Muscle layer of duodenum (tissue), 2 donors: ENCODE results near the gene CPED1.
"Not testable (repeated sequence)": the region's sequence is repeated elsewhere in the genome, so short reads cannot be mapped to it uniquely, and the experiment has no call there.

Experiments used
- H3K27ac ChIP-seq: one replicate; pipeline ENCODE4 v1.7.0; 2013; ENCODE audit warnings: mild to moderate bottlenecking, low read length
- H3K27me3 ChIP-seq: one replicate; pipeline ENCODE4 v1.7.0; 2013; ENCODE audit warnings: low read depth, mild to moderate bottlenecking, control low read depth, low read length
- H3K36me3 ChIP-seq, 2 donors: one replicate each; pipeline ENCODE4 v1.7.0; 2013; ENCODE audit warnings: low read length in 2 of 2, control low read depth in 1 of 2, mild to moderate bottlenecking in 1 of 2; ENCODE audit not compliant: insufficient read depth in 2 of 2, control insufficient read depth in 1 of 2
- H3K4me1 ChIP-seq, 2 donors: one replicate each; pipeline ENCODE4 v1.7.0; 2013; ENCODE audit warnings: low read length in 2 of 2, mild to moderate bottlenecking in 2 of 2, control low read depth in 1 of 2, moderate library complexity in 1 of 2; ENCODE audit not compliant: insufficient read depth in 2 of 2, control insufficient read depth in 1 of 2
- H3K4me3 ChIP-seq, 2 donors: one replicate each; pipeline ENCODE4 v1.7.0; 2013; ENCODE audit warnings: low read length in 2 of 2, low read depth in 1 of 2, mild to moderate bottlenecking in 1 of 2
- H3K9me3 ChIP-seq, 2 donors: one replicate each; pipeline ENCODE4 v1.7.0; 2013; ENCODE audit warnings: low read length in 2 of 2, control low read depth in 1 of 2, mild to moderate bottlenecking in 1 of 2; ENCODE audit not compliant: control insufficient read depth in 1 of 2
- donor health status: healthy.

The CPED1 gene

GRCh38 chr7:121037329-121037728, 48.8 kb downstream of the CPED1 start:
- H3K36me3 ChIP-seq, H3K27ac ChIP-seq, H3K4me1 ChIP-seq, H3K9me3 ChIP-seq, H3K4me3 ChIP-seq, H3K27me3 ChIP-seq: not testable (repeated sequence)

- no peak overlapping the region for H3K4me3 ChIP-seq
- no peaks in the 10 kb centered on the region for H3K9me3 ChIP-seq
- H3K27me3 ChIP-seq, result no peaks in the 10 kb centered on the region
- H3K4me1 ChIP-seq, result peaks cover 0 to 5% of the 10 kb centered on the region in 2 donors
- H3K36me3 ChIP-seq, result no peaks in the 10 kb centered on the region
- H3K27ac ChIP-seq, result no peak overlapping the region
Observed at GRCh38 chr7:121037957-121038716, 49.6 kb downstream of the CPED1 start.

GRCh38 chr7:121038717-121039509, 50.4 kb downstream of the CPED1 start:
- H3K36me3 ChIP-seq, result no peaks in the 10 kb centered on the region

GRCh38 chr7:121039510-121039822, 51.0 kb downstream of the CPED1 start:
- Histone ChIP-seq H3K9me3 (no peaks in the 10 kb centered on the region), H3K27ac (no peak overlapping the region), H3K4me3 (no peak overlapping the region), H3K27me3 (no peaks in the 10 kb centered on the region), H3K36me3 (no peaks in the 10 kb centered on the region), H3K4me1 (peaks cover 0 to 5% of the 10 kb centered on the region in 2 donors)

More at GRCh38 chr7:121038717-121039509, 50.4 kb downstream of the CPED1 start:
- Histone ChIP-seq H3K4me1 (peaks cover 0 to 5% of the 10 kb centered on the region in 2 donors), H3K4me3 (no peak overlapping the region), H3K27me3 (no peaks in the 10 kb centered on the region), H3K27ac (no peak overlapping the region), H3K9me3 (no peaks in the 10 kb centered on the region)

GRCh38 chr7:121039994-121040393, 51.5 kb downstream of the CPED1 start:
- Histone ChIP-seq H3K27me3 (no peaks in the 10 kb centered on the region), H3K36me3 (no peaks in the 10 kb centered on the region), H3K4me3 (no peak overlapping the region), H3K9me3 (no peaks in the 10 kb centered on the region), H3K27ac (no peak overlapping the region), H3K4me1 (peaks cover 0 to 5% of the 10 kb centered on the region in 2 donors)

- Histone ChIP-seq H3K4me3 (no peak overlapping the region), H3K27me3 (no peaks in the 10 kb centered on the region), H3K4me1 (peaks cover 0 to 5% of the 10 kb centered on the region in 2 donors), H3K27ac (peak overlapping the region; percentile 35), H3K36me3 (no peaks in the 10 kb centered on the region), H3K9me3 (no peaks in the 10 kb centered on the region)
Observed at GRCh38 chr7:121041516-121042148, 53.1 kb downstream of the CPED1 start.

DNA sequence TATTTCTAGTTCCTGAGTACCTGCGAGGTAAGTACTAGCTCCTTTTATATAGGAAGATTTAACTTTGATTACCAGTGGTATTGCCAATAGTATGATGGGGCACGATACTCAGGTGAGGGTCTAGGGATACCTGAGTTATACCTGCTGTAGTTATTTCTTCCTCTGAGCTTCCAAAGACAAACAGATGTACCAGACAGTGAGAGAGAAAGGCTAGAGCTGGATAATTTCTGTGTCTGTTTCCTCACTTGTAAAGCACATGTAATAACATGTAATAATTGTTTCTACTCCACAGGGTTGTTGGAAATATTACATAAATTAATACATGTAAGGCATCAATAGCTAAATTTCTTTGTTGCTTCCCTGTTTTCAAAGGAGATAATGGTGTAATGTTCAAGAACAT, 53.7 kb downstream of the CPED1 start:
- H3K9me3 ChIP-seq, result no peaks in the 10 kb centered on the region
- no peaks in the 10 kb centered on the region for H3K27me3 ChIP-seq
- H3K4me3 ChIP-seq, result no peak overlapping the region
- no peaks in the 10 kb centered on the region for H3K36me3 ChIP-seq
- no peak overlapping the region for H3K27ac ChIP-seq
- peaks cover 0 to 5% of the 10 kb centered on the region in 2 donors for H3K4me1 ChIP-seq

- no peaks in the 10 kb centered on the region for H3K9me3 ChIP-seq
- peaks cover 0 to 5% of the 10 kb centered on the region in 2 donors for H3K36me3 ChIP-seq
- no peak overlapping the region for H3K27ac ChIP-seq
Observed at GRCh38 chr7:121042899-121043298, 54.4 kb downstream of the CPED1 start.

DNA sequence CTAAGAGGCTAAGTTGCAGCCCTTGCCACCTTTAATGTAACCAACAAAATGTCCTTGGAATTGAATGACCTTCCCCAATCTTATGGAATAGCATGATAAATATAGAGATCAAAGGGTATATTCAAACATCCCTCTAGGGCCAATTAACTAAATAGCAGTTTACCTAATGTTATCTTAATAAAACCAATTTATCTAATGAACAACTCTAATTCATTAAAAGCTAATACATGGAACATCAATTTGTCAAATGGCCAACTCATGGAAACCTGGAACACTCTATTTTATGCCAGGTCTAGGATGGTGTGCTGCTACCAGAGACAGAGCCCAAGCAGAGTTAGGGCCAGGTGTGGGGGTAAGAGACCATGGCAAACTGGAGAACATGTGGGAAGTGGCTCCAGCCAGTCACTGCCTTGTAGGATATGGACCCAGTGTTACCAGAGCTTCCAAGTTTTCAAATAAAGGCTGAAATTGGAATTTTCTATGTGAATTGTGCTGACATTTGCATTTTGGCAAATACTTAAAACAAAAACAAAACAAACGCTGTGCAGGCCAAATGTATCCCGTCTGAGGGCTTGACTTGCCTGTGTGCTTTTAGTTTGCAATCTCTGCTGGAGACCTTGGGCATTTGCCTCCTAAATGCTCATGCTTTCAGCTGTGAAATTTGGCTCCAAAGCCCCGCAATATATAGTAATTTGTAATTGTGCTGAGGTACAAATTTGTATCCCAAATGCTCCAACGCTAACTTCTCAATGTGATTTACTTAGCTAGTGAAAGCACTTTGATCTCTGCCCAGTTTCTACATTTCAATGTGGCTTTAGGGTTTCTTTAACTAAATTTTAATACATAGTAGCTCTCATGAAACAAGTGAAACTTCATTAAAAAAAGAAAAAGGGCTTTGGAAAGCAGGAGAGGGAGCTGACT, 55.1 kb downstream of the CPED1 start:
- Histone ChIP-seq H3K9me3 (no peaks in the 10 kb centered on the region), H3K4me1 (peaks cover 0 to 5% of the 10 kb centered on the region in 2 donors), H3K27ac (no peak overlapping the region)

More at GRCh38 chr7:121042899-121043298, 54.4 kb downstream of the CPED1 start:
- H3K27me3 ChIP-seq, result no peaks in the 10 kb centered on the region
- H3K4me3 ChIP-seq, result no peak overlapping the region
- H3K4me1 ChIP-seq, result peaks cover 0 to 5% of the 10 kb centered on the region in 2 donors

DNA sequence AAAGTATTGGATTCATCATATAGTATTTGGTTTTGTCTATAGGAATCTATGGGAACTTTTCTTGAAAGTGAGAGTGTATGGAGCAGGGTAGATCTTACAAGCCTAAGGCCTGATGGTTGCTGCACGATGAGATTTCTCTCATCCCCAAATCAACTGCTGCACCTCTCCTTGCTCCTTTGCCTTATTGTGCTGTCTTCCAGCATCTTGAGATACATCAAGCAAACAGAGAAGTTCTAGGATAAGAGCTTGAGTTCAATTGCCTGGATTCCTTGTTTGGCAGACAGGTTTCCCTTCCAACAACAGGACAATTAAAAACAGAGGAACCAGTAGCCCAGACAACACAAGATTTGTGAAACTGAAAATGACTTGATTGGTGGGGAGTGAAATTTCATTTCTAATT, 56.6 kb downstream of the CPED1 start:
- no peak overlapping the region for H3K4me3 ChIP-seq
- H3K27me3 ChIP-seq, result no peaks in the 10 kb centered on the region
- no peaks in the 10 kb centered on the region for H3K9me3 ChIP-seq
- no peak overlapping the region for H3K27ac ChIP-seq
- peaks cover 0 to 10% of the 10 kb centered on the region in 2 donors for H3K36me3 ChIP-seq
- H3K4me1 ChIP-seq, result peaks cover 0 to 5% of the 10 kb centered on the region in 2 donors

More for the DNA sequence above, 55.1 kb downstream of the CPED1 start:
- Histone ChIP-seq H3K36me3 (peaks cover 0 to 10% of the 10 kb centered on the region in 2 donors), H3K4me3 (no peak overlapping the region), H3K27me3 (no peaks in the 10 kb centered on the region)
